H9 (cell line): ENCODE data around the gene SPRYD4. TPM values are rescaled to one million over a fixed set of nuclear protein-coding genes. Genes with fewer than 3 reads are reported as not detected.

Experiments
- DNase-seq: peaks from one replicate; pipeline ENCODE4 v3.0.0-alpha.2; 2017
- H2AFZ ChIP-seq: one replicate; pipeline ENCODE4 v1.6.1; 2013; ENCODE audit warnings: mild to moderate bottlenecking, low read length, control low read depth, moderate library complexity
- H2AK5ac ChIP-seq: 2 replicates; pipeline ENCODE4 v1.6.1; 2013; ENCODE audit warnings: low read length, control low read depth, mixed read lengths; ENCODE audit not compliant: insufficient read length
- H2BK120ac ChIP-seq: one replicate; pipeline ENCODE4 v1.6.1; 2013; ENCODE audit warnings: low read depth, mild to moderate bottlenecking, low read length, control low read depth, inconsistent platforms; ENCODE audit not compliant: poor library complexity, severe bottlenecking
- H2BK12ac ChIP-seq: 2 replicates; pipeline ENCODE4 v1.6.1; 2013; ENCODE audit warnings: low read length, control low read depth, mixed read lengths, low read depth; ENCODE audit not compliant: insufficient read length
- H2BK15ac ChIP-seq: 2 replicates; pipeline ENCODE4 v1.6.1; 2013; ENCODE audit warnings: low read depth, low read length, control low read depth
- H2BK20ac ChIP-seq: one replicate; pipeline ENCODE4 v1.6.1; 2013; ENCODE audit warnings: low read depth, mild to moderate bottlenecking, low read length, control low read depth, inconsistent platforms; ENCODE audit not compliant: poor library complexity, severe bottlenecking
- H2BK5ac ChIP-seq: 2 replicates; pipeline ENCODE4 v1.6.1; 2013; ENCODE audit warnings: low read length, control low read depth, mixed read lengths; ENCODE audit not compliant: insufficient read length
- H3K14ac ChIP-seq: 2 replicates; pipeline ENCODE4 v1.6.1; 2013; ENCODE audit warnings: low read length, control low read depth; ENCODE audit not compliant: insufficient read depth
- H3K18ac ChIP-seq: 2 replicates; pipeline ENCODE4 v1.6.1; 2013; ENCODE audit warnings: low read depth, mild to moderate bottlenecking, mixed read lengths, low read length, control low read depth; ENCODE audit not compliant: insufficient read length
- H3K23ac ChIP-seq: 2 replicates; pipeline ENCODE4 v1.6.1; 2013; ENCODE audit warnings: low read length, control low read depth, mixed read lengths, low read depth; ENCODE audit not compliant: insufficient read length
- H3K23me2 ChIP-seq: 2 replicates; pipeline ENCODE4 v1.6.1; 2013; ENCODE audit warnings: low read depth, mild to moderate bottlenecking, mixed read lengths, low read length, control low read depth; ENCODE audit not compliant: insufficient read length, poor library complexity, severe bottlenecking
- H3K27ac ChIP-seq: 2 replicates; pipeline ENCODE4 v1.5.1; 2013; ENCODE audit warnings: low read length, control low read depth, mixed read lengths, low read depth; ENCODE audit not compliant: insufficient read length
- H3K27me3 ChIP-seq: 2 replicates; pipeline ENCODE4 v1.6.1; 2013; ENCODE audit warnings: low read length, control low read depth, inconsistent platforms; ENCODE audit not compliant: insufficient read depth
- H3K4ac ChIP-seq: 2 replicates; pipeline ENCODE4 v1.6.1; 2013; ENCODE audit warnings: low read depth, mild to moderate bottlenecking, control low read depth, inconsistent platforms, low read length, moderate library complexity
- H3K4me1 ChIP-seq: 2 replicates; pipeline ENCODE4 v1.6.1; 2013; ENCODE audit warnings: low read length, control low read depth, inconsistent platforms; ENCODE audit not compliant: insufficient read depth
- H3K4me2 ChIP-seq: 2 replicates; pipeline ENCODE4 v1.6.1; 2013; ENCODE audit warnings: low read length, control low read depth, mixed read lengths; ENCODE audit not compliant: insufficient read length, insufficient read depth
- H3K56ac ChIP-seq: 2 replicates; pipeline ENCODE4 v1.6.1; 2013; ENCODE audit warnings: low read depth, mild to moderate bottlenecking, mixed read lengths, low read length, control low read depth; ENCODE audit not compliant: insufficient read length
- H3K79me1 ChIP-seq: 2 replicates; pipeline ENCODE4 v1.6.1; 2013; ENCODE audit warnings: low read depth, mild to moderate bottlenecking, moderate library complexity, low read length, control low read depth, inconsistent platforms; ENCODE audit not compliant: insufficient read depth, poor library complexity, severe bottlenecking
- H3K79me2 ChIP-seq: 2 replicates; pipeline ENCODE4 v1.6.1; 2013; ENCODE audit warnings: low read length, control low read depth, inconsistent platforms; ENCODE audit not compliant: insufficient read depth
- H3K9ac ChIP-seq: 2 replicates; pipeline ENCODE4 v1.6.1; 2013; ENCODE audit warnings: low read length, control low read depth, mixed read lengths; ENCODE audit not compliant: insufficient read length; ENCODE audit errors: extremely low read depth
- H3K9me3 ChIP-seq: one replicate; pipeline ENCODE4 v1.6.1; 2013; ENCODE audit warnings: low read depth, low read length, inconsistent platforms; ENCODE audit not compliant: control insufficient read depth
- H3T11ph ChIP-seq: one replicate; pipeline ENCODE4 v1.6.1; 2013; ENCODE audit warnings: mild to moderate bottlenecking, low read length, control low read depth, inconsistent platforms
- H4K20me1 ChIP-seq: one replicate; pipeline ENCODE4 v1.6.1; 2013; ENCODE audit not compliant: control insufficient read depth, insufficient read length, insufficient read depth
- H4K5ac ChIP-seq: 2 replicates; pipeline ENCODE4 v1.6.1; 2013; ENCODE audit warnings: low read depth, mild to moderate bottlenecking, mixed read lengths, low read length, control low read depth; ENCODE audit not compliant: insufficient read length
- H4K8ac ChIP-seq: replicated peaks from 2 replicates; pipeline ENCODE4 v1.6.1; 2013; ENCODE audit warnings: low read length, control low read depth, mixed read lengths, low read depth; ENCODE audit not compliant: insufficient read length
- H4K91ac ChIP-seq: 2 replicates; pipeline ENCODE4 v1.6.1; 2013; ENCODE audit warnings: low read depth, mild to moderate bottlenecking, moderate library complexity, mixed read lengths, low read length, control low read depth; ENCODE audit not compliant: insufficient read length
- H3K27ac Mint-ChIP-seq, 3 experiments: 2 replicates in 2 of 3; 3 replicates in 1 of 3; pipeline ENCODE4 v1.8.0; 2020 to 2021; ENCODE audit warnings: mixed read lengths in 3 of 3, mild to moderate bottlenecking in 1 of 3, moderate library complexity in 1 of 3
- H3K27me3 Mint-ChIP-seq: 2 replicates; pipeline ENCODE4 v1.8.0; 2021; ENCODE audit warnings: low read depth, mild to moderate bottlenecking, moderate library complexity, mixed read lengths
- H3K36me3 Mint-ChIP-seq, 3 experiments: 2 replicates in 2 of 3; 3 replicates in 1 of 3; pipeline ENCODE4 v1.8.0; 2020 to 2021; ENCODE audit warnings: low read depth in 3 of 3, mixed read lengths in 3 of 3; ENCODE audit not compliant: insufficient read depth in 1 of 3
- H3K4me1 Mint-ChIP-seq, 2 experiments: 2 replicates each; pipeline ENCODE4 v1.8.0; 2020; ENCODE audit warnings: mixed read lengths in 2 of 2
- H3K4me3 Mint-ChIP-seq, 2 experiments: 2 replicates in 1 of 2; 3 replicates in 1 of 2; pipeline ENCODE4 v1.8.0; 2020 to 2021; ENCODE audit warnings: mild to moderate bottlenecking in 2 of 2, mixed read lengths in 2 of 2, moderate library complexity in 1 of 2
- H3K9me3 Mint-ChIP-seq, 2 experiments: 2 replicates in 1 of 2; 3 replicates in 1 of 2; pipeline ENCODE4 v1.8.0; 2020; ENCODE audit warnings: mild to moderate bottlenecking in 2 of 2, mixed read lengths in 2 of 2, moderate library complexity in 1 of 2
- WGBS: extraction: QIAGEN DNeasy Blood & Tissue Kit; methylation state at CpG from one replicate; pipeline ENCODE4 v1.1.7; 2013; ENCODE audit warnings: missing lambda C conversion rate, low lambda C conversion rate, mixed read lengths; ENCODE audit not compliant: insufficient read length; ENCODE audit errors: extremely low coverage; 5-methylcytosine and 5-hydroxymethylcytosine counted together
- total RNA-seq: library from RNA; stranded (reverse); gene quantifications from 2 replicates; pipeline ENCODE4 v1.2.1, GENCODE V29; 2021
- TF ChIP-seq, protein P1 (sequence below): fragments of 200-600 bp; sonication (generic); conservative IDR thresholded peaks from 3 replicates; pipeline ENCODE4 v1.8.0; 2021; ENCODE audit warnings: antibody characterized with exemption, mild to moderate bottlenecking

SPRYD4 gene
- total RNA-seq, 1 experiment from 2014 or later = 4.9 TPM

DNA sequence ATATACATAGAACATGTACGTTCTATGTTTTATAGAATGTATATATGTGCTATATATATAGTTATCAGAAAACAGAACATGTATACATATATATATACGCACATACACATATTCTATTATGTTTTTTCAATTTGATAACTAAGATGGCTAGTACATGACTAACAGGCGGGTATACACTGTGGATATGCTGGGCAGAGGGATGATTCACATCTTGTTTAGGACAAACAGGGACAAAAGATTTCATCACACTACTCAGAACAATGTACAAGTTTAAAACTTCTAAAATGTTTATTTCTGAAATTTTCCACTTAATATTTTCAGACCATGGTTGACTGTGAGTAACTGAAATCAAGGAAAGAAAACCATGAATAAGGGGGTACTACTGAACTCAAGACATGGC lies 36.5 kb upstream of the SPRYD4 start:
- Histone ChIP-seq H4K20me1 (no peaks in the 10 kb centered on the region), H3K79me2 (peaks cover 5% of the 10 kb centered on the region; the same call in 1 of the 2 replicates), H3K23me2 (no peaks in the 10 kb centered on the region), H3K9me3 (no peaks in the 10 kb centered on the region), H2BK5ac (no peak overlapping the region), H3K79me1 (peaks cover 4% of the 10 kb centered on the region), H2AFZ (no peak overlapping the region), H3K9ac (no peak overlapping the region), H3K56ac (no peak overlapping the region), H4K91ac (no peak overlapping the region), H2BK120ac (no peak overlapping the region), H3K4ac (no peak overlapping the region), H2BK20ac (no peak overlapping the region), H4K5ac (no peak overlapping the region), H3K27me3 (no peaks in the 10 kb centered on the region), H3K4me1 (no peaks in the 10 kb centered on the region), H2BK12ac (no peak overlapping the region), H2BK15ac (no peak overlapping the region), H3T11ph (no peak overlapping the region), H3K14ac (no peak overlapping the region), H3K27ac (no peak overlapping the region), H4K8ac (no peak overlapping the region), H3K18ac (no peak overlapping the region), H3K23ac (no peak overlapping the region), H3K4me2 (no peak overlapping the region), H2AK5ac (no peak overlapping the region)
- Mint-ChIP-seq H3K27me3 (no peaks in the 10 kb centered on the region), H3K9me3 (no peaks in the 10 kb centered on the region), H3K27ac (no peak overlapping the region), H3K36me3 (peaks cover 35 to 67% (median 65%) of the 10 kb centered on the region in 3 experiments; a peak in 6 of 7 replicates), H3K4me1 (no peaks in the 10 kb centered on the region), H3K4me3 (no peak overlapping the region)
- DNase-seq = no peak
- WGBS = no CpG with 5 or more reads among the region's 3 CpGs
- TF ChIP-seq, protein P1, sequence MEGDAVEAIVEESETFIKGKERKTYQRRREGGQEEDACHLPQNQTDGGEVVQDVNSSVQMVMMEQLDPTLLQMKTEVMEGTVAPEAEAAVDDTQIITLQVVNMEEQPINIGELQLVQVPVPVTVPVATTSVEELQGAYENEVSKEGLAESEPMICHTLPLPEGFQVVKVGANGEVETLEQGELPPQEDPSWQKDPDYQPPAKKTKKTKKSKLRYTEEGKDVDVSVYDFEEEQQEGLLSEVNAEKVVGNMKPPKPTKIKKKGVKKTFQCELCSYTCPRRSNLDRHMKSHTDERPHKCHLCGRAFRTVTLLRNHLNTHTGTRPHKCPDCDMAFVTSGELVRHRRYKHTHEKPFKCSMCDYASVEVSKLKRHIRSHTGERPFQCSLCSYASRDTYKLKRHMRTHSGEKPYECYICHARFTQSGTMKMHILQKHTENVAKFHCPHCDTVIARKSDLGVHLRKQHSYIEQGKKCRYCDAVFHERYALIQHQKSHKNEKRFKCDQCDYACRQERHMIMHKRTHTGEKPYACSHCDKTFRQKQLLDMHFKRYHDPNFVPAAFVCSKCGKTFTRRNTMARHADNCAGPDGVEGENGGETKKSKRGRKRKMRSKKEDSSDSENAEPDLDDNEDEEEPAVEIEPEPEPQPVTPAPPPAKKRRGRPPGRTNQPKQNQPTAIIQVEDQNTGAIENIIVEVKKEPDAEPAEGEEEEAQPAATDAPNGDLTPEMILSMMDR = no peak
